ENCODE results near the gene KLHDC10.
"Not testable (repeated sequence)": the region's sequence is repeated elsewhere in the genome, so short reads cannot be mapped to it uniquely, and the experiment has no call there.

Gene KLHDC10

GRCh38 chr7:130069978-130070860, at the start of gene KLHDC10:
TSS of gene KLHDC10 (plus strand) at chr7:130070534. CDS start at chr7:130070644, 110 bp downstream.
- DNase-seq, result peak; percentile 96

GRCh38 chr7:130021105-130021834, 49.1 kb upstream of the KLHDC10 start:
- DNase-seq, result no peak

- DNase-seq, result no peak
Measured at GRCh38 chr7:130022115-130022514, 48.2 kb upstream of the KLHDC10 start.

- DNase-seq, result no peak
Measured at GRCh38 chr7:130022623-130023175, 47.6 kb upstream of the KLHDC10 start.

GRCh38 chr7:130024390-130024789, 45.9 kb upstream of the KLHDC10 start:
- no peak for DNase-seq

- no peak for DNase-seq
Measured at GRCh38 chr7:130032698-130033097, 37.6 kb upstream of the KLHDC10 start.

GRCh38 chr7:130037703-130038102, 32.6 kb upstream of the KLHDC10 start:
- DNase-seq, result no peak

- DNase-seq, result no peak
Measured at GRCh38 chr7:130040576-130040975, 29.8 kb upstream of the KLHDC10 start.

GRCh38 chr7:130047831-130048230, 22.5 kb upstream of the KLHDC10 start:
- no peak for DNase-seq

GRCh38 chr7:130048906-130049305, 21.4 kb upstream of the KLHDC10 start:
- DNase-seq, result no peak

- DNase-seq, result not testable (repeated sequence)
Measured at GRCh38 chr7:130052250-130052649, 18.1 kb upstream of the KLHDC10 start.

GRCh38 chr7:130055198-130055597, 15.1 kb upstream of the KLHDC10 start:
- DNase-seq, result not testable (repeated sequence)

GRCh38 chr7:130062246-130062645, 8.1 kb upstream of the KLHDC10 start:
- DNase-seq, result no peak

GRCh38 chr7:130063036-130063435, 7.3 kb upstream of the KLHDC10 start:
- DNase-seq, result peak; percentile 41

- DNase-seq, result not testable (repeated sequence)
Measured at GRCh38 chr7:130064580-130064926, 5.8 kb upstream of the KLHDC10 start.

- no peak for DNase-seq
Measured at GRCh38 chr7:130065500-130066152, 4.7 kb upstream of the KLHDC10 start.

- DNase-seq, result no peak
Measured at GRCh38 chr7:130069179-130069977, 956 bp upstream of the KLHDC10 start.

- DNase-seq, result no peak
Measured at GRCh38 chr7:130070861-130071622, 708 bp downstream of the KLHDC10 start.

GRCh38 chr7:130071701-130072622, 1.6 kb downstream of the KLHDC10 start:
- peak; percentile 58 for DNase-seq

GRCh38 chr7:130079846-130080394, 9.6 kb downstream of the KLHDC10 start:
- no peak for DNase-seq
